Adrenal gland (tissue), 12 donors: ENCODE results near the gene SDF4. TPM values are rescaled to one million over a fixed set of nuclear protein-coding genes. Genes with fewer than 3 reads are reported as not detected.
A peak's percentile ranks its signal among the peaks of the same experiment; 100 is the strongest.

Source experiments
- DNase-seq, 7 donors: peaks; one replicate each; pipeline ENCODE4 v3.0.0-alpha.2; 2019 to 2020
- H3K27ac ChIP-seq, 5 donors: fragments of 200-600 bp; sonication (generic) in 4 of 5; 1 replicate in 3 of 5; 2 replicates in 2 of 5; pipeline versions ENCODE4 v1.5.1 to v1.8.0; 2016 to 2020; ENCODE audit warnings: mild to moderate bottlenecking in 1 of 5
- H3K27me3 ChIP-seq: fragments of 200-600 bp; 2 replicates; pipeline ENCODE4 v1.8.0; 2021
- H3K36me3 ChIP-seq, 2 donors: fragments of 200-600 bp; replicated peaks in 1 of 2; 1 replicate in 1 of 2; 2 replicates in 1 of 2; pipeline versions ENCODE4 v1.5.1 to v1.8.0; 2018 to 2022
- H3K4me1 ChIP-seq, 2 donors: fragments of 200-600 bp; replicated peaks in 1 of 2; 1 replicate in 1 of 2; 2 replicates in 1 of 2; pipeline versions ENCODE4 v1.5.1 to v1.8.0; 2018 to 2021
- H3K4me3 ChIP-seq, 4 donors: fragments of 200-600 bp; sonication (generic) in 3 of 4; one replicate each; pipeline ENCODE4 v1.5.1; 2016 to 2018
- H3K9me3 ChIP-seq, 3 donors: fragments of 200-600 bp; sonication (generic) in 1 of 3; replicated peaks in 1 of 3; 1 replicate in 2 of 3; 2 replicates in 1 of 3; pipeline versions ENCODE4 v1.5.1 to v1.8.0; 2016 to 2021
- CTCF ChIP-seq, 6 experiments: fragments of 450-650 bp in 4 of 6; fragments of 200-600 bp in 2 of 6; sonication (generic) in 1 of 6; IDR thresholded peaks; 1 replicate in 5 of 6; 2 replicates in 1 of 6; pipeline versions ENCODE4 v1.5.1 to v1.8.0; 2016 to 2021; ENCODE audit warnings: antibody characterized with exemption in 6 of 6, mild to moderate bottlenecking in 2 of 6, moderate library complexity in 1 of 6
- POLR2A ChIP-seq, 2 donors: fragments of 450-650 bp; IDR thresholded peaks; one replicate each; pipeline ENCODE4 v1.6.1; 2017; ENCODE audit warnings: antibody characterized with exemption in 2 of 2, mild to moderate bottlenecking in 2 of 2, moderate library complexity in 1 of 2
- WGBS, 4 donors: extraction: QIAGEN DNeasy Blood & Tissue Kit in 2 of 4; methylation state at CpG; one replicate each; pipeline versions ENCODE4 v1.1.5 to v1.1.7; 2013 to 2017; 5-methylcytosine and 5-hydroxymethylcytosine counted together
- intact Hi-C, 2 donors: fragments of 100-400 bp; cut with DNase I; formaldehyde crosslinking; loops; one replicate each; pipeline versions ENCODE4 v1.14.1 to v1.15.0; 2022 to 2023
- polyA plus RNA-seq, 3 donors: library from polyadenylated mRNA; stranded (reverse); fragments of 200-250 nt in 2 of 3; fragments of 350-450 nt in 1 of 3; fragmentation: Illumina TruSeq in 1 of 3; extraction: RNeasy Lipid Tissue Mini Kit (QIAGEN cat#74804) in 1 of 3; gene quantifications; one replicate each; pipeline ENCODE4 v1.2.3, GENCODE V29; 2013 to 2014
- total RNA-seq, 9 donors: library from RNA; depleted of rRNA in 4 of 9; stranded (reverse); fragments of >200 nt in 4 of 9; fragments of 120-200 nt in 1 of 9; fragmentation: NEBNext Ultra II Directional in 1 of 9; extraction: Animal tissue kit (Norgen Biotek cat#: 25700) in 1 of 9; gene quantifications; one replicate each; pipeline versions ENCODE4 v1.1.0 to v1.2.4, GENCODE V29; 2013 to 2023
- donor health status: healthy with polysubstance abuse.
- donor health status: Bipolar disorder and iron deficiency.
- donor health status: DM: yes; HTN: yes; CAD: no.
- donor health status: DM: no; HTN: no; CAD: no.
- donor health status: DM: no; HTN: no; CAD: no.
- donor health status: DM: yes; HTN: yes; CAD: no.

SDF4 gene
- total and polyA plus RNA-seq, 12 donors = 49.4 to 221 (median 142) TPM

- no peak for DNase-seq
- H3K27ac ChIP-seq = no peak overlapping the region
- no peaks in the 10 kb centered on the region for H3K36me3 ChIP-seq
- no peaks in the 10 kb centered on the region for H3K4me1 ChIP-seq
- TF ChIP-seq POLR2A (IDR thresholded peaks at IDR 0.05) = no peak
- H3K27me3 ChIP-seq = peaks cover 22% of the 10 kb centered on the region
- WGBS, 4 donors = 67 to 76% (median 69%) methylated on average over 19 to 21 of the region's 21 CpGs
- intact Hi-C loops = no loop called here
- H3K9me3 ChIP-seq = no peaks in the 10 kb centered on the region
- H3K4me3 ChIP-seq = no peak overlapping the region
Observed at GRCh38 chr1:1183221-1183747, 48.5 kb downstream of the SDF4 start.

- DNase-seq = peak in 1 of 7 donors; percentile 5
- H3K27me3 ChIP-seq = peaks cover 28% of the 10 kb centered on the region
- no peak overlapping the region for H3K4me3 ChIP-seq
Observed at GRCh38 chr1:1182491-1183220, 49.1 kb downstream of the SDF4 start.

GRCh38 chr1:1181938-1182410 is 49.8 kb downstream of the SDF4 start:
- intact Hi-C loops = no loop called here
- Histone ChIP-seq H3K9me3 (no peaks in the 10 kb centered on the region), H3K27me3 (peaks cover 30% of the 10 kb centered on the region), H3K4me1 (no peaks in the 10 kb centered on the region), H3K27ac (no peak overlapping the region), H3K4me3 (no peak overlapping the region), H3K36me3 (no peaks in the 10 kb centered on the region)
- 74 to 86% (median 80%) methylated on average over 17 to 21 of the region's 21 CpGs for WGBS, 4 donors
- DNase-seq = peak in 1 of 7 donors; percentile 3
- TF ChIP-seq CTCF (IDR thresholded peaks at IDR 0.05) = no peak
- no peak for TF ChIP-seq POLR2A (IDR thresholded peaks at IDR 0.05)

More at GRCh38 chr1:1182491-1183220, 49.1 kb downstream of the SDF4 start:
- TF ChIP-seq POLR2A (IDR thresholded peaks at IDR 0.05) (no peak), CTCF (IDR thresholded peaks at IDR 0.05) (no peak)
- Histone ChIP-seq H3K27ac (no peak overlapping the region), H3K4me1 (no peaks in the 10 kb centered on the region), H3K9me3 (no peaks in the 10 kb centered on the region), H3K36me3 (no peaks in the 10 kb centered on the region)
- intact Hi-C loops = no loop called here
- 54 to 73% (median 66%) methylated on average over 22 to 39 of the region's 39 CpGs for WGBS, 4 donors

- Histone ChIP-seq H3K4me1 (no peaks in the 10 kb centered on the region), H3K9me3 (no peaks in the 10 kb centered on the region), H3K4me3 (no peak overlapping the region), H3K27me3 (peaks cover 35% of the 10 kb centered on the region), H3K36me3 (no peaks in the 10 kb centered on the region), H3K27ac (no peak overlapping the region)
- WGBS, 4 donors = 79 to 86% (median 83%) methylated on average over 23 to 26 of the region's 26 CpGs
- peak in 1 of 7 donors; percentile 4 for DNase-seq
- intact Hi-C loops = no loop called here
- TF ChIP-seq POLR2A (IDR thresholded peaks at IDR 0.05) = no peak
- TF ChIP-seq CTCF (IDR thresholded peaks at IDR 0.05) = no peak
Observed at GRCh38 chr1:1181129-1181937, 50.5 kb downstream of the SDF4 start.
